ENCODE data around the gene PAX5.
"Not testable (repeated sequence)": the region's sequence is repeated elsewhere in the genome, so short reads cannot be mapped to it uniquely, and the experiment has no call there.

PAX5 gene

DNA sequence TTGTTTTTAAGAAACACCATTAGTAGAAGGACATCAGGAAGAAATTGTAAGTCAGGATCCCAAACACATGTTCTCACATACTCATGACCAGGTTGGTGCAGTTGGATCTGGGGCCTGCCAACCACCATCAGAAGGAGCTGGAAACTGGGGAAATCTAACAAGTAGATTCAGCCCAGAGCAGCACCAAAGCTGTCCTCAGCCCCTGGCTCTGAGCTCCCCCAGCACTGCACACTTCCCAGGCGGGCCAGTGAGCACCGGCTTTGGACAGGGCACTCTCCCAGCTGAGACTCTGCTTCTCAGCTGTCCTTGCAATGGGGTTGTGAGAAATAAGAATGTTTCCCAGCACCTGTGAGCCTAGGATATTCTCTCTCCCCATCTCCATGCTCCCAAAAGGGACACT is 162.5 kb downstream of the PAX5 start:
- no peak for DNase-seq

GRCh38 chr9:36870960-36871359 is 163.1 kb downstream of the PAX5 start:
- no peak for DNase-seq

DNA sequence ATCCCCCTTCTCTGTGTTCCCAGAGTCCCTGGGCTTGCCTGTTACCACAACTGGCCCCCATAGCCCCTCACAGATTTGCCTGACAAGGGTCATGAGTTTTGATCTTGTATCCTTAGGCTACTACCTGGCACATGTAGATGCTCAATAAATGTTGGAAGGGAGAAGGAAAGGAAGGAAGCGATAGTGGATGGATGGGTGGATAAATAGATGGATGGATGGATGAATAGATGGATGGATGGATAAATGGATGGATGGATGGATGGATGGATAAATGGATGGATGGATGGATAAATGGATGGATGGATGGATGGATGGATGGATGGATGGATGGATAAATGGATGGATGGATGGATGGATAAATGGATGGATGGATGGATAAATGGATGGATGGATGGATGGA is 164.5 kb downstream of the PAX5 start:
- not testable (repeated sequence) for DNase-seq

DNA sequence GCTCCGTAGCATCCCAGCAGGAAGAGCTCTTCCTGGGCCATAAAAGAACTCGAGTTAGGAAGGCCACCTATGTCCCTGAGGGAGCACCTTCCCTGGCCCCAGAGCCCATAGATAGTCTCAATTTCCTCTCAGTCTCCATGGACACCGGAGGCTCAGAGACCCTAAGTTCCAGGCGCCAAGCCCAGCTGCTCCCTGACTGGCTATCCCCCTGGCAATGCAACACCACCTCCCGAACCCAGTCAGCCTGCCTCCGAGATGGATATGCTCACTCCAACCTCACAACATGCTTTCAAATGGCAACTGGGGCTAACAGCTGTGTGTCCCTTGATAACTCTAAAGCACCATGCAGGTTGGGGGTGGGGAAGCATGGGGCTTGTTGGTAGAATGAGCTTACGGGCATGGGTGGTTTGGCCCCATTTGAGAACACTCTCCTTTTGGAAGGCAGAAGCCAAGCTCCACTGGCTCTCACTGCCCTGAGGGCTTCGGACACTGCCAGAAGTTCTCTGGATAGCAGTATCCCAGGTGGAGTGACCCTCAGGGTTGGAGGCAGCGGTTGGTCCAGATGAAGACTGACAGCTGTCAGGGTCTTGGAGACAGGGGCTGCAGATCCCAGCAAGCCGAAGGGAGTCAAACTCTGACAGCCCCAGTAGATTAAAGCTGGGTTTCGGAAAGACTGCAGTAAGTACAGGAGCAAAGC is 165.3 kb downstream of the PAX5 start:
- no peak for DNase-seq

GRCh38 chr9:36867672-36868471 is 166.2 kb downstream of the PAX5 start:
- no peak for DNase-seq

- no peak for DNase-seq
Measured at GRCh38 chr9:36867241-36867640, 166.8 kb downstream of the PAX5 start.

DNA sequence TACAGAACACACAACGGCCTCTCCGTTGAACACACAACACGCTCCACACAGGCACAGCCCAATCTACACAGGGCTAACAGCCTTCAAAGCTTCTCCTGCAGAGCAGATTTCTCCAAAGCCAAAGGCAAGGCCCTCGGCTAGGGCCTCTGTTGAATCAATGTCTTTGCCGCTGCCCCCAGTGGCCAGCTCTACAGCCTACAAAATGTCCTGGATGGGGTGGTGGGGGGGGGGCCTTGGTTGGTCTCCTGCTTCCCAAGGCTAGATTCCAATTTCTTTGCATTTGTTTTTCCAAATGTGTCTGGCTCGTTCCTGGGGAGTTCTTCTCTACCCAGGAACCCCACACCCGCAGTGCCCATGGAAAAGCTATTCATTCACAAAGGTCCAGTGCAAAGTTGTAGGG is 167.2 kb downstream of the PAX5 start:
- no peak for DNase-seq

DNA sequence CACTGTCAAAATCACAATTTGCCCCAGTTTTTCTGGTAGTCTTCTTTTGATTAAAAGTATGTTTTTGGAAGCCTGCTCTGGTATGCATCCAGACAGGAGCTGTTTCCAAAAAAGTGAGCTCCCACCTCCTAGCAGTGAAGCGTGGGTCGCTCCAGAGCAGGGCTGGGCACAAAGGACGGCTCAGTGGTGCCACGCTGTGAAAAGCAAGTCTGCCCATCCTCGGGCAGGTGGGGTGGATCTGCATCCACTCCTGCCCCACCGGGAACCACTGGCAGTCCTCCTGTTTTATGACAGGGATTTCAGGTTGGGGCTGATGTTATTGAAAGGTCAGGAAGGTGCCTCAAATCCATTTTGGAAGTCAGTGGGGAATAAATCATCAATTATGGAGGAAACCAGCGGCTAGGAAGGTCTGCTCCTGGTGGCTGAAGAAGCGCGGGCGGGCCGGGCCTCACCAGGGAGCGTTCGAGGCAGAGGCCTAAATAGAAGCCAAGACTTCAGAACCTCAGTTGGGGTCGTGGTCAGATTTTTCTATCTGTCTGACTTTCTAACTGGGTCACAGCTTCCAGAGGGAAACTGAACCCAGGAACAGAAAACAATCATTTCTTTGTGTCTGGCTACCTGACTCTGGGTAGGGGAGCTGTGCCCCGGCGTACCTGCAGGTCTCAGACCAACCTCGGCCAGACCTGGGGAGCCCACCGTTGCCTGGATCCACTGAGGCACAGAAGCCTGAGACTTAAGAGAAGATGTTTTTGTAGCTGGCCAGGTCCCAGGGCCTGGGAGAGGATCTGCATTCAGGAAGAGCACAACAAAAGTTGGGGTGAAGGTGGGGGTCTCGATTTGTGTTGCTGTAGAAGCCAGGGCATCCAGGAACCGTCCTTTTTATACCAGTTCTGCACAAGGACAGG is 168.1 kb downstream of the PAX5 start:
- DNase-seq = no peak

DNA sequence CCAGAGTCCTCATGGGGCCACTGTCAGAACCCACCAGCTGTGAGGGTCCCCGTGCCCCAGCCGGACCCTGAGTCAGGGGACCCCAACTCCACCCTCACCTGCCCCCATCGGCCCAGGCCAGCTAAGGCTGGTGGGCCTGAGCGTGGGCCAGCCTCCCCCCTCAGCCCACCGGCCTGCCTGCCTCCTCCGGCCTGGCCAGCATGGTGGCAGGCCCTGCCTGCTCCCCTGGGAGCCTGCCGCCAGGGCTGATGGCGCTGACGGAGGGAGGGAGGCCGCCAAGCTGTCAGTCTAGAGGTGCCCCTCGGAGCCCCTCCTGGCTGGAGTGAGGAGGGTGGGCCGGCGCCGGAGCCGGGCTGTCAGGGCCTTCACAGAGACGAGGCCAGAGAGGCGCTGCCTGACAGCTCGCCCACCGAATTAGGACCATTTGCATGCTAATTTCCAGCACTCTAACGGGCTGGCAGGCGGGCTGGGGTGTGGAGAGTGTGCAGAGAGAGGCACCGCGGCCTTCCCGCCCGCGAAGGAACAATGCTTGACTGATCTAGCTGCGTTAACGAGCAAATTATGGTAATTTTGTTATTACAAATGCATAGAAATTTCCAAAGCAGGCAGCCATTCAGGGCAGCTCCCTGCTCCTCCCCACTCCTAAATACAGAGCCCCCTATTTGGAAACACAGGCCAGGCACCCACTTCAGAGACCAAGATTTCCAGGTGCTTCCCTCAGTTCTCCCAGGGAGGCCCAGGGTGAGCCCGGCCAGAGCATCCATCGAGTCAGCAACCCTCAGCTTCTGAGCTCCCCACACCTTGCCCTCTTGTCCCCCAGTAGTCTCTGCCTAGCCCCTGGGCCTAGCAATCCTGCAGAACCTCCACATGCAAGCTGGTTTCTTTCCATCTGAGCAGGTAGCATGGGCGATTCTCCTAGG is 169.3 kb downstream of the PAX5 start:
- no peak for DNase-seq

GRCh38 chr9:36862206-36863145 is 171.6 kb downstream of the PAX5 start:
- DNase-seq = no peak

DNA sequence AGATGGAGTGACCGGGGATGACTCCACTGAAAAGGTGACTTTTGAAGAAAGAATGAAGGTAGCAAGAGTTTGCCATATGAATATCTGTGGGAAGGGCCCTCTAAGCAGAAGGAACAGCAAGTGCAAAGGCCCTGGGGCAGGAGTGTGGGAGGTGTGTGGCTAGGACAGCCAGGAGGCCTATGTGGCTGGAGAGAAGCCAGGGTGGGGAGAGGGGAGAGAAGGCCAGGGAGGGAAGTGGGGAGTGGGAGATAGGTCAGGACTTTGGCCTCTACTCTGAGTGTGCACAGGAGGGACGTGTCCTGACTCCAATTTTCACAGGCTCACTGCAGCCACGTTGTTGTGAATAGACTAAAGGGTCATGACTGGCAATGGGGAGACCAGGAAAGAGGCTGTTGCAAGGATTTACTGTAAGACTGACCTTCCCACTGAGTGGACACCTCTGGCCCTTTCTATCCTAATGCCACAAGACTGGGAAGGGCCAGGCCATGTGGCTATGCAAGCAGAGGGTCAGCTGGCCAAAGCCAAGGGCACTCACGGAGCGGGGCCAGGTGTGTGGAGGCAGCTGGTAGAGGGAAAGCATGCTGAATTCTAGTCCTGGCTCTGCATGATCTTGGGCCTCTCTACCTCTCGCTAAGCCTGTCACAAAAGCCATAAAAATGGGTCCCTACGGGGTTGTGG is 172.4 kb downstream of the PAX5 start:
- DNase-seq = no peak

GRCh38 chr9:36858805-36859375 is 175.2 kb downstream of the PAX5 start:
- no peak for DNase-seq

DNA sequence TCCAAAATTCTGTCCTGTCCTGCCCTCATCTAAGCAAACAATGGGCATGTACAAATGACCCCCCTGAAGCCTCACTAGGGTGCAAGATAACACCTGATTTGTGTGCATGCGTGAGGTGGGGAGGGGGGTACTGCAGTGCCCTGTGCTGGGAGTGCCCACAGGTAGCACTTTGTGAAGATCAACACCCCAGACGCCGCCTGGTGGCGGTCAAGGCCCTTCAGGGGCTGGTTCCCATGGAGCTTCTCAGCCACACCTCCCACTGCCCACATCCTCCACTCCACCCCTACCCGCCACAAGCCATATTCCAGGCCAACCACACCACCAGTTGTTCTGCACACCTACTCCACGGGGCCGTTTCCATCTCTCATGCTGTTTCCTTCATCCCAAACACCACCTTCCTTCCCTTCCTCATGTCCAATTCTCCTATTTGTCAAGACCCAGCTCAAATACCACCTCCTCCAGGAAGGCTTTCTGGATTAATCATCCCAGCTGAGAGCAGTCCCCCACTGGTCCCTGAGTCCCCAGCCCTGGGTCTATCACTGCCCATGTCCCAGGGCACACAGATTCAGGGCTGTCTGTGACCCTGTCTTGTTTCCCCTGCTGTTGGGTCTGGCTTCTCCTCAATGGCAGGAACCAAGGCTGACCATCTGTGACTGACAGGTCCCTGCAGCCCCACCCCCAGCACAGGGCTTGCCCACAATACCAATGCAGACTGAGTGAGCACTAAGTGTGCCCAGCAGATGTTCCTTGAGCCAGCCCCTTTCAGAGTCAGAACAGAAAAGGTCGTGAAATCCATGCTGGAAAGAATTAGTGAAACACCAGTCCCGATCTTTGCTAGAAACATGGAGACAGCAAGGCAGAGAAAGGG is 178.4 kb downstream of the PAX5 start:
- DNase-seq = peak; percentile 52

GRCh38 chr9:36854751-36855150 is 179.3 kb downstream of the PAX5 start:
- DNase-seq = no peak

DNA sequence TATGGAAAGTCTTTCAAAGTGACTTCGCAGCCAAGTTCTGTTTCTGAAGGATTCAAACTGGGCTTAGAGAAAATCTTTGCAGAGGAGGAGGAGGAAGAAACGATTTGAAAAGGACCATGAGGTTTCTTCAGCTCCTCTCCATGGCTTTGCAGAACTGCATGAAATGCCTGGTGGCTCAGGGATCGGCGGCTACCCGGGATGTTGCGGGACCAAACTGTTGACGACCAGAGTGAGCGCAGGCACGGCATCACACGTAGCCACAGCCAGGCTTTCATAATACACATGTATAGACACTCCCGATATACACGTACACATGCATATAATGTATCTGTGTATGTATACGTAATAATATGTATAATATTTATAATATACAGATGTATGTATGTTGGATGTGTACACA is 180.0 kb downstream of the PAX5 start:
- DNase-seq = no peak

GRCh38 chr9:36853233-36853632 is 180.8 kb downstream of the PAX5 start:
- DNase-seq = no peak

DNA sequence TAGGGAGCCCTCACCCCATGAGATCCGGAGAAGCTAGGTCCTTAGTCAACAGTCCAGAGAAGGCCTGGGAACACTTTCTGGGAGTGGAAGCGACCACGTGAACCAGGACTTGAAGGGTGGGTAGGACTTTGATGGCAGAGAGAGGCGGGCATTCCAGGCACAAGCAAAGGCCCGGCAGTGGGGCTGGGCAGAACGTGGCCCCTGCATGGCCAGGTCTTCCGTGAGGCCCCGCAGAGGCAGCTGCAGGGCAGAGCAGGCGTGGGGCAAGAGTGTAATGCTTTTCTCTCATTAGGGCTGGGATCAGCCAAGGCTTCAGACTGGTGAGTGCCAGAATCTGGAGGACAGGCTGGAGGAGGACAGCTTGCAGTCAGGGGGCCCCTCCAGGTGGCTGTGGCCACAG is 184.1 kb downstream of the PAX5 start:
- no peak for DNase-seq

DNA sequence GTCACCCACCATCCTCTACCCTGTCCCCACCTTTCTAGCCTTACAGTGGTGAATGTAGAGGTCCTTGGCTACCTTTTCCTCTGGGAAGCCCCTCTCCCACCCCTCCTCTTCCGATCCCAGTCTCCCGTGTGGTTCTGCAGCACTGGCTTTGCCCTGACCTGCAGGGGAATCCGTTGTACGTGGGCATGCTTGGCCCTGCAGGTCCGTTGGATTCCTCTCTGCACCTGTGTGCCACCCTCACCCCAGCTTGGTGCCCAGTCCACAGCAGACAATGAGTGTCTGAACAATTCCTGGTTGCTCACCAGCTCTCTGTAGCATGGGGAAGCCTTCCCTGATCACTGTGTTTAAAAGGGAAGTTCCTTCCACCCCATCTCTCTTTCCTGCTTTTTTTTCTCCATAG is 185.1 kb downstream of the PAX5 start:
- no peak for DNase-seq

All from activated CD4-positive, alpha-beta T cell treated with anti-CD3 and anti-CD28 coated beads, Interleukin-2, amount 50 U/mL, for 16 hours (primary cell).